Kidney (tissue), 14 donors: ENCODE results near the gene TMEM63B. TPM values are rescaled to one million over a fixed set of nuclear protein-coding genes. Genes with fewer than 3 reads are reported as not detected.
"Not testable (repeated sequence)": the region's sequence is repeated elsewhere in the genome, so short reads cannot be mapped to it uniquely, and the experiment has no call there.

Experiments used
- DNase-seq, 5 donors: peaks; one replicate each; pipeline ENCODE4 v3.0.0-alpha.2; 2013 to 2020
- FAIRE-seq: peaks from 2 replicates; lab custom pipeline; 2012; peaks lifted over from hg19 to GRCh38; lab: Jason Lieb, UNC
- H3K27ac ChIP-seq, 2 donors: one replicate each; pipeline ENCODE4 v1.7.0; 2013; ENCODE audit warnings: low read depth in 2 of 2, low read length in 2 of 2, inconsistent platforms in 1 of 2
- H3K27me3 ChIP-seq: one replicate; pipeline ENCODE4 v1.7.1; 2013; ENCODE audit warnings: low read length, inconsistent platforms; ENCODE audit not compliant: control insufficient read depth, insufficient read depth
- H3K36me3 ChIP-seq, 3 donors: one replicate each; pipeline versions ENCODE4 v1.7.0 to v1.7.1; 2013; ENCODE audit warnings: low read length in 3 of 3, control low read depth in 1 of 3, inconsistent platforms in 1 of 3; ENCODE audit not compliant: insufficient read depth in 3 of 3, control insufficient read depth in 2 of 3
- H3K4me1 ChIP-seq, 3 donors: one replicate each; pipeline versions ENCODE4 v1.7.0 to v1.7.1; 2013; ENCODE audit warnings: low read length in 3 of 3, inconsistent platforms in 1 of 3, low read depth in 1 of 3; ENCODE audit not compliant: control insufficient read depth in 2 of 3, insufficient read depth in 2 of 3
- H3K4me3 ChIP-seq, 3 donors: one replicate each; pipeline versions ENCODE4 v1.7.0 to v1.8.1; 2013; ENCODE audit warnings: low read length in 3 of 3, control low read depth in 1 of 3, inconsistent platforms in 1 of 3
- H3K9ac ChIP-seq, 3 donors: one replicate each; pipeline versions ENCODE4 v1.7.0 to v1.7.1; 2013; ENCODE audit warnings: low read length in 3 of 3, control low read depth in 1 of 3, inconsistent platforms in 1 of 3
- H3K9me3 ChIP-seq, 3 donors: one replicate each; pipeline versions ENCODE4 v1.7.0 to v1.7.1; 2013; ENCODE audit warnings: low read length in 3 of 3, control low read depth in 1 of 3, inconsistent platforms in 1 of 3; ENCODE audit not compliant: control insufficient read depth in 2 of 3, insufficient read depth in 1 of 3
- CTCF ChIP-seq: IDR thresholded peaks from 3 replicates; pipeline ENCODE4 v1.5.1; 2012; ENCODE audit warnings: mild to moderate bottlenecking, moderate library complexity, borderline replicate concordance; ENCODE audit not compliant: insufficient read depth; ENCODE audit errors: extremely low read depth
- intact Hi-C: fragments of 100-400 bp; cut with DNase I; formaldehyde crosslinking; loops from one replicate; pipeline ENCODE4 v1.11.1; 2022
- polyA plus RNA-seq: library from polyadenylated mRNA; stranded (reverse); fragments of 350-450 nt; fragmentation: Illumina TruSeq; extraction: RNeasy Lipid Tissue Mini Kit (QIAGEN cat#74804); gene quantifications from one replicate; pipeline ENCODE4 v1.2.3, GENCODE V29; 2014; ENCODE audit warnings: low read depth, low replicate concordance; ENCODE audit not compliant: insufficient read depth
- total RNA-seq: library from RNA; stranded (reverse); fragmentation: NEBNext Ultra II Directional; extraction: Animal tissue kit (Norgen Biotek cat#: 25700); gene quantifications from one replicate; pipeline ENCODE4 v1.2.1, GENCODE V29; 2021
- donor health status: control.
- donor health status: control.
- donor health status: control.
- donor health status: control.
- donor health status: control.
- donor health status: DM: yes; HTN: yes; CAD: no.
- donor health status: Normal renal cell carcinoma (clear cell type).

The TMEM63B gene
- total and polyA plus RNA-seq, 2 donors from 2014 or later, result 18.2 to 27.3 TPM

- Histone ChIP-seq H3K9me3 (no peaks in the 10 kb centered on the region), H3K27me3 (no peaks in the 10 kb centered on the region), H3K36me3 (no peaks in the 10 kb centered on the region), H3K4me3 (no peak overlapping the region), H3K9ac (no peak overlapping the region), H3K4me1 (no peaks in the 10 kb centered on the region), H3K27ac (no peak overlapping the region)
- DNase-seq (peak in 1 of 5 donors; percentile 31), FAIRE-seq (no peak)
- intact Hi-C loops, result no loop called here
- TF ChIP-seq CTCF, result no peak
Observed at GRCh38 chr6:44193307-44193910, 66.1 kb downstream of the TMEM63B start.

- H3K36me3 ChIP-seq, result no peaks in the 10 kb centered on the region
- no peak overlapping the region for H3K4me3 ChIP-seq
- no peaks in the 10 kb centered on the region for H3K4me1 ChIP-seq
- intact Hi-C loops, result no loop called here
- H3K9me3 ChIP-seq, result no peaks in the 10 kb centered on the region
- H3K27ac ChIP-seq, result no peak overlapping the region
- DNase-seq (peak in 1 of 5 donors; percentile 23), FAIRE-seq (no peak)
- no peak for TF ChIP-seq CTCF
- no peak overlapping the region for H3K9ac ChIP-seq
- H3K27me3 ChIP-seq, result no peaks in the 10 kb centered on the region
Observed at GRCh38 chr6:44194326-44194725, 67.0 kb downstream of the TMEM63B start.

GRCh38 chr6:44196351-44196750 lies 69.0 kb downstream of the TMEM63B start:
- peak in 1 of 5 donors; percentile 17 for DNase-seq
- H3K9me3 ChIP-seq, H3K9ac ChIP-seq, H3K4me3 ChIP-seq, intact Hi-C loops, H3K27ac ChIP-seq, H3K36me3 ChIP-seq, FAIRE-seq, H3K4me1 ChIP-seq, H3K27me3 ChIP-seq: not testable (repeated sequence)

- Histone ChIP-seq H3K36me3 (no peaks in the 10 kb centered on the region), H3K4me1 (peaks cover 0 to 6% (median 0%) of the 10 kb centered on the region in 3 donors), H3K4me3 (no peak overlapping the region), H3K9ac (no peak overlapping the region), H3K27me3 (no peaks in the 10 kb centered on the region), H3K27ac (no peak overlapping the region), H3K9me3 (no peaks in the 10 kb centered on the region)
- FAIRE-seq (no peak), DNase-seq (no peak)
- intact Hi-C loops, result no loop called here
- TF ChIP-seq CTCF, result no peak
Observed at GRCh38 chr6:44198684-44199083, 71.3 kb downstream of the TMEM63B start.
